H1 (cell line): ENCODE data around the gene GRID1. TPM values are rescaled to one million over a fixed set of nuclear protein-coding genes. Genes with fewer than 3 reads are reported as not detected.

Experiments used
- CEBPB ChIP-seq: IDR thresholded peaks from 2 replicates; pipeline ENCODE4 v1.6.1; 2012; ENCODE audit warnings: low read depth, low read length
- CHD2 ChIP-seq: IDR thresholded peaks from 2 replicates; pipeline ENCODE4 v1.6.1; 2012; ENCODE audit warnings: low read length, improper control_type of control experiment
- SIRT6 ChIP-seq: IDR thresholded peaks from one replicate; pipeline ENCODE4 v1.7.1; 2012; ENCODE audit warnings: low read length, inconsistent platforms
- polyA plus RNA-seq, 7 experiments: library from polyadenylated mRNA; depleted of rRNA in 3 of 7; stranded (reverse) in 5 of 7; unstranded in 2 of 7; fragments of >200 nt in 5 of 7; fragments of 200-250 nt in 2 of 7; gene quantifications; 1 replicate in 5 of 7; 2 replicates in 1 of 7; 4 replicates in 1 of 7; pipeline versions ENCODE4 v1.2.1 to v1.2.3, GENCODE V29; 2011 to 2013; ENCODE audit warnings: missing spikeins in 2 of 7, mixed read lengths in 2 of 7
- total RNA-seq: library from RNA; stranded (reverse); fragmentation: NEBNext Ultra II Directional; extraction: Animal tissue kit (Norgen Biotek cat#: 25700); gene quantifications from 2 replicates; pipeline ENCODE4 v1.2.1, GENCODE V29; 2021

Gene GRID1
- total and polyA plus RNA-seq, 2 of the 8 experiments (the other 6 are each of a cell fraction or from before 2014, with no cell fraction given), result 0.22 to 0.30 TPM

- no peak for TF ChIP-seq SIRT6
- TF ChIP-seq CEBPB, result no peak
- TF ChIP-seq CHD2, result no peak
Observed at GRCh38 chr10:86049442-86049841, 317.2 kb downstream of the GRID1 start (continued).
